IMR-90 (cell line): ENCODE results near the gene TNFRSF9. TPM values are rescaled to one million over a fixed set of nuclear protein-coding genes. Genes with fewer than 3 reads are reported as not detected.

Experiments used
- ATAC-seq: fragments of 200-7000 bp; cut with Tn5 transposase; 2 replicates; pipeline ENCODE4 v1.9.1; 2020; ENCODE audit warnings: low read depth, mild to moderate bottlenecking, moderate library complexity
- BruUV-seq: library from RNA; stranded (reverse); fragments of 400-500 nt; replicated peaks from 2 replicates; lab custom pipeline; 2021; lab: Mats Ljungman, UMichigan
- CTCF ChIA-PET: fragments of 300-600 bp; formaldehyde crosslinking; extraction: SDS; loops from one replicate; lab custom pipeline; 2021; ENCODE audit warnings: antibody characterized with exemption; lab: Yijun Ruan, JAX
- POLR2A ChIA-PET: fragments of 300-600 bp; sonication (Branson Sonifier 250); formaldehyde crosslinking; loops from one replicate; lab custom pipeline; 2022; ENCODE audit warnings: antibody characterized with exemption; ENCODE audit not compliant: unreplicated experiment; lab: Charles Lee
- DNase-seq: peaks from one replicate; pipeline ENCODE4 v3.0.0; 2013
- H2AFZ ChIP-seq: replicated peaks from 2 replicates; pipeline ENCODE3; 2013; ENCODE audit warnings: low read length, mild to moderate bottlenecking; ENCODE audit not compliant: poor library complexity
- H2AK5ac ChIP-seq: 2 replicates; pipeline ENCODE4 v1.6.1; 2013; ENCODE audit warnings: low read depth, low read length, inconsistent platforms
- H2AK9ac ChIP-seq: replicated peaks from 2 replicates; pipeline ENCODE3; 2013; ENCODE audit warnings: mild to moderate bottlenecking, low read depth, low read length, moderate library complexity; ENCODE audit not compliant: poor library complexity
- H2BK120ac ChIP-seq: 2 replicates; pipeline ENCODE4 v1.6.1; 2013; ENCODE audit warnings: low read depth, low read length, inconsistent platforms
- H2BK15ac ChIP-seq: 3 replicates; pipeline ENCODE4 v1.6.1; 2013; ENCODE audit warnings: low read depth, low read length, inconsistent platforms
- H2BK20ac ChIP-seq: 2 replicates; pipeline ENCODE4 v1.6.1; 2013; ENCODE audit warnings: low read depth, mild to moderate bottlenecking, inconsistent platforms, low read length, moderate library complexity
- H2BK5ac ChIP-seq: 2 replicates; pipeline ENCODE4 v1.6.1; 2013; ENCODE audit warnings: mild to moderate bottlenecking, low read depth, low read length, inconsistent platforms; ENCODE audit not compliant: poor library complexity, severe bottlenecking
- H3K14ac ChIP-seq: replicated peaks from 2 replicates; pipeline ENCODE4 v1.6.1; 2013; ENCODE audit warnings: low read depth, low read length, inconsistent platforms
- H3K18ac ChIP-seq: 2 replicates; pipeline ENCODE4 v1.6.1; 2013; ENCODE audit warnings: low read depth, low read length, control low read depth
- H3K23ac ChIP-seq: 2 replicates; pipeline ENCODE4 v1.6.1; 2013; ENCODE audit warnings: low read depth, low read length, inconsistent platforms
- H3K27ac ChIP-seq: 2 replicates; pipeline ENCODE4 v1.5.1; 2013; ENCODE audit warnings: mild to moderate bottlenecking, control low read depth, low read length; ENCODE audit not compliant: insufficient read depth
- H3K27me3 ChIP-seq: 2 replicates; pipeline ENCODE4 v1.6.1; 2013; ENCODE audit warnings: low read length; ENCODE audit not compliant: control insufficient read depth, insufficient read depth
- H3K36me3 ChIP-seq: 2 replicates; pipeline ENCODE4 v1.6.1; 2013; ENCODE audit warnings: low read length, mixed read lengths; ENCODE audit not compliant: control insufficient read depth, insufficient read depth
- H3K4ac ChIP-seq: 2 replicates; pipeline ENCODE4 v1.6.1; 2013; ENCODE audit warnings: low read depth, low read length, inconsistent platforms
- H3K4me1 ChIP-seq: 2 replicates; pipeline ENCODE4 v1.6.1; 2013; ENCODE audit warnings: low read length, mixed read lengths; ENCODE audit not compliant: control insufficient read depth, insufficient read depth
- H3K4me2 ChIP-seq: 2 replicates; pipeline ENCODE4 v1.6.1; 2013; ENCODE audit warnings: low read depth, mild to moderate bottlenecking, control low read depth, low read length, moderate library complexity
- H3K4me3 ChIP-seq: 2 replicates; pipeline ENCODE4 v1.5.1; 2013; ENCODE audit warnings: low read depth, mild to moderate bottlenecking, control low read depth, low read length, moderate library complexity; ENCODE audit not compliant: insufficient read depth
- H3K56ac ChIP-seq: 2 replicates; pipeline ENCODE4 v1.6.1; 2013; ENCODE audit warnings: low read length, inconsistent platforms; ENCODE audit not compliant: insufficient read depth; ENCODE audit errors: extremely low read depth
- H3K79me1 ChIP-seq, 2 experiments: 2 replicates each; pipeline ENCODE4 v1.6.1; 2013; ENCODE audit warnings: low read length in 2 of 2, inconsistent platforms in 1 of 2, low read depth in 1 of 2
- H3K9ac ChIP-seq: 2 replicates; pipeline ENCODE4 v1.6.1; 2013; ENCODE audit warnings: low read depth, low read length, control low read depth
- H3K9me1 ChIP-seq: 2 replicates; pipeline ENCODE4 v1.6.1; 2013; ENCODE audit warnings: low read length, inconsistent platforms; ENCODE audit not compliant: insufficient read depth
- H3K9me3 ChIP-seq: 2 replicates; pipeline ENCODE4 v1.6.1; 2013; ENCODE audit warnings: low read length; ENCODE audit not compliant: control insufficient read depth, insufficient read depth
- H4K20me1 ChIP-seq: 2 replicates; pipeline ENCODE4 v1.6.1; 2013; ENCODE audit warnings: low read length, inconsistent platforms; ENCODE audit not compliant: insufficient read depth
- H4K5ac ChIP-seq: 2 replicates; pipeline ENCODE4 v1.6.1; 2013; ENCODE audit warnings: mild to moderate bottlenecking, low read depth, low read length, control low read depth
- H4K8ac ChIP-seq, 2 experiments: 2 replicates each; pipeline ENCODE4 v1.6.1; 2013; ENCODE audit warnings: low read depth in 2 of 2, low read length in 2 of 2, control low read depth in 1 of 2, inconsistent platforms in 1 of 2
- H4K91ac ChIP-seq: 2 replicates; pipeline ENCODE4 v1.6.1; 2013; ENCODE audit warnings: low read depth, low read length, inconsistent platforms; ENCODE audit not compliant: insufficient read depth
- BHLHE40 ChIP-seq: fragments of 150-350 bp; IDR thresholded peaks from 2 replicates; pipeline ENCODE4 v1.6.1; 2016; ENCODE audit warnings: mild to moderate bottlenecking, low read depth, low read length
- CEBPB ChIP-seq: IDR thresholded peaks from 2 replicates; pipeline ENCODE4 v1.6.1; 2012; ENCODE audit warnings: low read depth, low read length, improper control_type of control experiment
- CHD1 ChIP-seq: IDR thresholded peaks from 2 replicates; pipeline ENCODE4 v1.6.1; 2012; ENCODE audit warnings: low read depth, low read length, improper control_type of control experiment
- MAFK ChIP-seq: IDR thresholded peaks from 2 replicates; pipeline ENCODE4 v1.6.1; 2012; ENCODE audit warnings: low read depth, low read length, improper control_type of control experiment
- MXI1 ChIP-seq: IDR thresholded peaks from 2 replicates; pipeline ENCODE4 v1.6.1; 2012; ENCODE audit warnings: low read depth, mild to moderate bottlenecking, low read length, moderate library complexity, borderline replicate concordance
- NFE2L2 ChIP-seq: fragments of 150-350 bp; IDR thresholded peaks from 2 replicates; pipeline ENCODE4 v1.6.1; 2016; ENCODE audit warnings: low read depth, mild to moderate bottlenecking, low read length
- POLR2A ChIP-seq: IDR thresholded peaks from 2 replicates; pipeline ENCODE4 v1.6.1; 2012; ENCODE audit warnings: mild to moderate bottlenecking, low read depth, low read length
- RAD21 ChIP-seq: IDR thresholded peaks from 2 replicates; pipeline ENCODE4 v1.6.1; 2012; ENCODE audit warnings: low read length, improper control_type of control experiment
- RCOR1 ChIP-seq: IDR thresholded peaks from 2 replicates; pipeline ENCODE4 v1.6.1; 2012; ENCODE audit warnings: mild to moderate bottlenecking, low read length, improper control_type of control experiment; ENCODE audit not compliant: insufficient replicate concordance
- RFX5 ChIP-seq: IDR thresholded peaks from 2 replicates; pipeline ENCODE4 v1.8.0; 2012; ENCODE audit warnings: low read depth, mild to moderate bottlenecking, low read length, moderate library complexity
- WGBS, 2 experiments: methylation state at CpG; one replicate each; pipeline versions ENCODE4 v1.1.5 to v1.1.7; 2013; ENCODE audit warnings: missing lambda C conversion rate in 2 of 2; ENCODE audit not compliant: insufficient read length in 1 of 2; ENCODE audit errors: extremely low coverage in 2 of 2; 5-methylcytosine and 5-hydroxymethylcytosine counted together
- dilution Hi-C: fragments of 300-500 bp; cut with HindIII; formaldehyde crosslinking; loops from one replicate; pipeline ENCODE4 v1.14.3; 2018; ENCODE audit warnings: low sequenced_read_pairs; ENCODE audit not compliant: unreplicated experiment
- in situ Hi-C: fragments of 300-500 bp; cut with MboI; formaldehyde crosslinking; loops from 3 replicates; pipeline ENCODE4 v1.14.3; 2019; ENCODE audit warnings: low sequenced_read_pairs, inconsistent platforms, mixed read lengths
- intact Hi-C: fragments of 100-400 bp; cut with micrococcal nuclease; formaldehyde crosslinking; loops from 2 replicates; pipeline ENCODE4 v1.10.0; 2022
- polyA plus RNA-seq, 3 experiments: library from polyadenylated mRNA; depleted of rRNA; stranded (reverse); fragments of >200 nt; gene quantifications; 2 replicates each; pipeline ENCODE4 v1.2.3, GENCODE V29; 2012; ENCODE audit warnings: low replicate concordance in 1 of 3
- total RNA-seq: library from RNA; depleted of rRNA; stranded (reverse); fragments of >200 nt; gene quantifications from 2 replicates; pipeline ENCODE4 v1.2.3, GENCODE V29; 2012
- TF ChIP-seq, protein P1 (sequence below): fragments of 150-350 bp; IDR thresholded peaks from 2 replicates; pipeline ENCODE4 v1.6.1; 2016; ENCODE audit warnings: low read depth, mild to moderate bottlenecking, low read length, moderate library complexity, borderline replicate concordance
- TF ChIP-seq, protein P2 (sequence below): fragments of 150-350 bp; IDR thresholded peaks from 2 replicates; pipeline ENCODE4 v1.6.1; 2017; ENCODE audit warnings: mild to moderate bottlenecking, antibody characterized with exemption, low read length, low read depth
- TF ChIP-seq, protein P3 (sequence below): conservative IDR thresholded peaks from 2 replicates; pipeline ENCODE4 v1.5.1; 2012; ENCODE audit warnings: mild to moderate bottlenecking, low read depth, low read length, improper control_type of control experiment

TNFRSF9 gene
- total and polyA plus RNA-seq, 2 of the 4 experiments (the other 2 are of a cell fraction) = 0.43 to 0.72 TPM

DNA sequence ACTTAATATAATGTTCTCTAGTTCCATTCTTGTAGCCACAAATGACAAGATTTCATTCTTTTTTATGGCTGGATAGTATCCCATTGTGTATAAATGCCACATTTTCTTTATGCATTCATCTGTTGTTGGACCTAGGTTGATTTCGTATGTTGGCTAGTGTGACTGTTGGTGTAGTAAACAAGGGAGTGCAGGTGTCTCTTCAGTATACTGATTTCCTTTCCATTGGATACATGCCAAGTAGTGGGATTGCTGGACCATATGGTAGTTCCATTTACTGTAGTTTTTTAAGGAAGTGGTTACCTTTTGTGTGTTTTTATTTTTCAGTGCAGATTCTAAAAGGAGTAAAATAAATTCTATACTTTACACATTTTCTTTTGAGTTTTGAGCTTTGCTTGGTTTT, 26.6 kb upstream of the TNFRSF9 start:
- H2AK5ac ChIP-seq = no peak overlapping the region
- H4K91ac ChIP-seq = no peak overlapping the region
- no peak overlapping the region for H2AFZ ChIP-seq
- no TSS peak for BruUV-seq
- H2BK5ac ChIP-seq = no peak overlapping the region
- H3K4me1 ChIP-seq = no peaks in the 10 kb centered on the region
- ATAC-seq (no peak), DNase-seq (no peak)
- peaks cover 35 to 75% of the 10 kb centered on the region in 2 experiments for H3K79me1 ChIP-seq
- dilution Hi-C loops (no loop called here), in situ Hi-C loops (no loop called here), intact Hi-C loops (no loop called here)
- H3K56ac ChIP-seq = no peak overlapping the region
- no peak overlapping the region for H3K27ac ChIP-seq
- H3K4ac ChIP-seq = no peak overlapping the region
- no peak overlapping the region for H4K5ac ChIP-seq
- H3K4me3 ChIP-seq = no peak overlapping the region
- H2BK15ac ChIP-seq = no peak overlapping the region
- H3K36me3 ChIP-seq = peaks cover 46% of the 10 kb centered on the region
- H2BK20ac ChIP-seq = no peak overlapping the region
- no peaks in the 10 kb centered on the region; the same call in 1 of the 2 replicates for H3K9me1 ChIP-seq
- H3K27me3 ChIP-seq = no peaks in the 10 kb centered on the region
- no peak overlapping the region for H2AK9ac ChIP-seq
- H3K18ac ChIP-seq = no peak overlapping the region
- H2BK120ac ChIP-seq = no peak overlapping the region
- no peak overlapping the region for H3K4me2 ChIP-seq
- TF ChIP-seq RAD21 (no peak), CEBPB (no peak), POLR2A (no peak), CHD1 (no peak), RCOR1 (no peak), BHLHE40 (no peak), MAFK (no peak), NFE2L2 (no peak), MXI1 (no peak), RFX5 (no peak)
- TF ChIP-seq, protein P1, sequence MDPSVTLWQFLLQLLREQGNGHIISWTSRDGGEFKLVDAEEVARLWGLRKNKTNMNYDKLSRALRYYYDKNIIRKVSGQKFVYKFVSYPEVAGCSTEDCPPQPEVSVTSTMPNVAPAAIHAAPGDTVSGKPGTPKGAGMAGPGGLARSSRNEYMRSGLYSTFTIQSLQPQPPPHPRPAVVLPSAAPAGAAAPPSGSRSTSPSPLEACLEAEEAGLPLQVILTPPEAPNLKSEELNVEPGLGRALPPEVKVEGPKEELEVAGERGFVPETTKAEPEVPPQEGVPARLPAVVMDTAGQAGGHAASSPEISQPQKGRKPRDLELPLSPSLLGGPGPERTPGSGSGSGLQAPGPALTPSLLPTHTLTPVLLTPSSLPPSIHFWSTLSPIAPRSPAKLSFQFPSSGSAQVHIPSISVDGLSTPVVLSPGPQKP = no peak
- TF ChIP-seq, protein P2, sequence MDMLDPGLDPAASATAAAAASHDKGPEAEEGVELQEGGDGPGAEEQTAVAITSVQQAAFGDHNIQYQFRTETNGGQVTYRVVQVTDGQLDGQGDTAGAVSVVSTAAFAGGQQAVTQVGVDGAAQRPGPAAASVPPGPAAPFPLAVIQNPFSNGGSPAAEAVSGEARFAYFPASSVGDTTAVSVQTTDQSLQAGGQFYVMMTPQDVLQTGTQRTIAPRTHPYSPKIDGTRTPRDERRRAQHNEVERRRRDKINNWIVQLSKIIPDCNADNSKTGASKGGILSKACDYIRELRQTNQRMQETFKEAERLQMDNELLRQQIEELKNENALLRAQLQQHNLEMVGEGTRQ = no peak
- TF ChIP-seq, protein P3, sequence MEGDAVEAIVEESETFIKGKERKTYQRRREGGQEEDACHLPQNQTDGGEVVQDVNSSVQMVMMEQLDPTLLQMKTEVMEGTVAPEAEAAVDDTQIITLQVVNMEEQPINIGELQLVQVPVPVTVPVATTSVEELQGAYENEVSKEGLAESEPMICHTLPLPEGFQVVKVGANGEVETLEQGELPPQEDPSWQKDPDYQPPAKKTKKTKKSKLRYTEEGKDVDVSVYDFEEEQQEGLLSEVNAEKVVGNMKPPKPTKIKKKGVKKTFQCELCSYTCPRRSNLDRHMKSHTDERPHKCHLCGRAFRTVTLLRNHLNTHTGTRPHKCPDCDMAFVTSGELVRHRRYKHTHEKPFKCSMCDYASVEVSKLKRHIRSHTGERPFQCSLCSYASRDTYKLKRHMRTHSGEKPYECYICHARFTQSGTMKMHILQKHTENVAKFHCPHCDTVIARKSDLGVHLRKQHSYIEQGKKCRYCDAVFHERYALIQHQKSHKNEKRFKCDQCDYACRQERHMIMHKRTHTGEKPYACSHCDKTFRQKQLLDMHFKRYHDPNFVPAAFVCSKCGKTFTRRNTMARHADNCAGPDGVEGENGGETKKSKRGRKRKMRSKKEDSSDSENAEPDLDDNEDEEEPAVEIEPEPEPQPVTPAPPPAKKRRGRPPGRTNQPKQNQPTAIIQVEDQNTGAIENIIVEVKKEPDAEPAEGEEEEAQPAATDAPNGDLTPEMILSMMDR = no peak
- CTCF ChIA-PET = no interaction called here
- H4K20me1 ChIP-seq = peaks cover 25% of the 10 kb centered on the region
- no CpG with 5 or more reads among the region's 1 CpG for WGBS, 2 experiments
- H3K9ac ChIP-seq = no peak overlapping the region
- no peaks in the 10 kb centered on the region for H3K9me3 ChIP-seq
- H4K8ac ChIP-seq = no peak overlapping the region
- POLR2A ChIA-PET = no interaction called here
- H3K23ac ChIP-seq = no peak overlapping the region
- H3K14ac ChIP-seq = no peak overlapping the region
